ENCODE results near the gene TSHZ3. TPM values are rescaled to one million over a fixed set of nuclear protein-coding genes. Genes with fewer than 3 reads are reported as not detected.

Gene TSHZ3
- total RNA-seq, 1 donor from 2014 or later = 6.1 TPM

GRCh38 chr19:31391518-31391917, 42.3 kb upstream of the TSHZ3 start:
- H3K4me2 ChIP-seq (ENCODE audit: low read length) = no peak overlapping the region
- Mint-ChIP-seq H3K27ac (ENCODE audit: unreplicated experiment) (no peak overlapping the region), H3K9me3 (ENCODE audit: unreplicated experiment) (peaks cover 2% of the 10 kb centered on the region), H3K4me1 (ENCODE audit: low read depth, unreplicated experiment) (no peaks in the 10 kb centered on the region), H3K4me3 (ENCODE audit: unreplicated experiment) (no peak overlapping the region), H3K27me3 (ENCODE audit: low read depth, unreplicated experiment) (peaks cover 37% of the 10 kb centered on the region), H3K36me3 (ENCODE audit: low read depth, unreplicated experiment) (no peaks in the 10 kb centered on the region)
- FAIRE-seq (no peak), DNase-seq (ENCODE audit: low read depth) (no peak)
- H3K4me3 ChIP-seq (ENCODE audit: insufficient read depth, low read depth, low read length) = no peak overlapping the region
- H3K27me3 ChIP-seq (ENCODE audit: insufficient read depth, low read length) = peaks cover 2% of the 10 kb centered on the region
- H3K4me1 ChIP-seq (ENCODE audit: insufficient read depth, low read length) = no peaks in the 10 kb centered on the region
- H4K20me1 ChIP-seq (ENCODE audit: insufficient read depth, low read length) = no peaks in the 10 kb centered on the region
- H3K79me2 ChIP-seq (ENCODE audit: insufficient read depth, low read length) = no peaks in the 10 kb centered on the region
- no peak overlapping the region for H3K27ac ChIP-seq (ENCODE audit: low read depth, low read length)
- no peak overlapping the region for H2AFZ ChIP-seq (ENCODE audit: low read depth, low read length)
- no peak overlapping the region for H3K9ac ChIP-seq (ENCODE audit: low read length)
- no peak for TF ChIP-seq CTCF (IDR thresholded peaks at IDR 0.05; ENCODE audit: insufficient read depth, low read depth, low read length)
- no peak for TF ChIP-seq EZH2 (IDR thresholded peaks at IDR 0.05; ENCODE audit: insufficient read depth, low read length)
- no peaks in the 10 kb centered on the region for H3K9me3 ChIP-seq (ENCODE audit: insufficient read depth, low read depth, low read length)
- no peaks in the 10 kb centered on the region for H3K36me3 ChIP-seq (ENCODE audit: insufficient read depth, low read length)

GRCh38 chr19:31390711-31391110, 41.5 kb upstream of the TSHZ3 start:
- peaks cover 40% of the 10 kb centered on the region for H3K27me3 Mint-ChIP-seq (ENCODE audit: low read depth, unreplicated experiment)
- no peaks in the 10 kb centered on the region for H3K4me1 ChIP-seq (ENCODE audit: insufficient read depth, low read length)
- FAIRE-seq = no peak

More at GRCh38 chr19:31390711-31391110, 41.5 kb upstream of the TSHZ3 start:
- Mint-ChIP-seq H3K4me1 (ENCODE audit: low read depth, unreplicated experiment) (no peaks in the 10 kb centered on the region), H3K4me3 (ENCODE audit: unreplicated experiment) (no peak overlapping the region), H3K27ac (ENCODE audit: unreplicated experiment) (no peak overlapping the region), H3K9me3 (ENCODE audit: unreplicated experiment) (peaks cover 2% of the 10 kb centered on the region), H3K36me3 (ENCODE audit: low read depth, unreplicated experiment) (no peaks in the 10 kb centered on the region)
- no peak overlapping the region for H2AFZ ChIP-seq (ENCODE audit: low read depth, low read length)
- TF ChIP-seq CTCF (IDR thresholded peaks at IDR 0.05; ENCODE audit: insufficient read depth, low read depth, low read length) (no peak), EZH2 (IDR thresholded peaks at IDR 0.05; ENCODE audit: insufficient read depth, low read length) (no peak)
- no peak overlapping the region for H3K4me3 ChIP-seq (ENCODE audit: insufficient read depth, low read depth, low read length)
- DNase-seq (ENCODE audit: low read depth) = no peak
- H3K79me2 ChIP-seq (ENCODE audit: insufficient read depth, low read length) = no peaks in the 10 kb centered on the region
- peaks cover 2% of the 10 kb centered on the region for H3K27me3 ChIP-seq (ENCODE audit: insufficient read depth, low read length)
- no peaks in the 10 kb centered on the region for H3K36me3 ChIP-seq (ENCODE audit: insufficient read depth, low read length)
- no peak overlapping the region for H3K4me2 ChIP-seq (ENCODE audit: low read length)
- no peak overlapping the region for H3K9ac ChIP-seq (ENCODE audit: low read length)
- H3K27ac ChIP-seq (ENCODE audit: low read depth, low read length) = no peak overlapping the region
- no peaks in the 10 kb centered on the region for H4K20me1 ChIP-seq (ENCODE audit: insufficient read depth, low read length)
- H3K9me3 ChIP-seq (ENCODE audit: insufficient read depth, low read depth, low read length) = no peaks in the 10 kb centered on the region

All from astrocyte (in vitro differentiated cells and primary cell).